Suprapubic skin (tissue), 4 donors: ENCODE data around the gene CPSF7. TPM values are rescaled to one million over a fixed set of nuclear protein-coding genes. Genes with fewer than 3 reads are reported as not detected.

Source experiments
- DNase-seq, 2 donors: peaks; one replicate each; pipeline ENCODE4 v3.0.0-alpha.2; 2019; ENCODE audit warnings: low spot score in 2 of 2
- H3K27ac ChIP-seq: fragments of 200-600 bp; sonication (generic); one replicate; pipeline ENCODE4 v1.5.1; 2019
- H3K27me3 ChIP-seq: fragments of 200-600 bp; sonication (generic); one replicate; pipeline ENCODE4 v1.5.1; 2019
- H3K36me3 ChIP-seq: fragments of 200-600 bp; sonication (generic); one replicate; pipeline ENCODE4 v1.5.1; 2019
- H3K4me1 ChIP-seq: fragments of 200-600 bp; sonication (generic); one replicate; pipeline ENCODE4 v1.5.1; 2019
- H3K4me3 ChIP-seq: fragments of 200-600 bp; sonication (generic); one replicate; pipeline ENCODE4 v1.5.1; 2019; ENCODE audit warnings: mild to moderate bottlenecking
- H3K9me3 ChIP-seq: fragments of 200-600 bp; sonication (generic); one replicate; pipeline ENCODE4 v1.5.1; 2019
- CTCF ChIP-seq, 2 donors: fragments of 200-600 bp in 1 of 2; fragments of 450-650 bp in 1 of 2; sonication (generic) in 1 of 2; IDR thresholded peaks; one replicate each; pipeline ENCODE4 v1.5.1; 2016 to 2019; ENCODE audit warnings: antibody characterized with exemption in 2 of 2, mild to moderate bottlenecking in 1 of 2, moderate library complexity in 1 of 2
- EP300 ChIP-seq: sonication (generic); formaldehyde crosslinking; IDR thresholded peaks from one replicate; pipeline ENCODE4 v1.6.1; 2017; ENCODE audit warnings: antibody characterized with exemption
- POLR2A ChIP-seq, 2 donors: fragments of 450-650 bp; IDR thresholded peaks; one replicate each; pipeline ENCODE4 v1.6.1; 2017; ENCODE audit warnings: antibody characterized with exemption in 2 of 2, mild to moderate bottlenecking in 2 of 2, moderate library complexity in 2 of 2
- POLR2AphosphoS5 ChIP-seq, 3 donors: sonication (generic); formaldehyde crosslinking; IDR thresholded peaks; one replicate each; pipeline ENCODE4 v1.6.1; 2017; ENCODE audit warnings: antibody characterized with exemption in 3 of 3
- WGBS: methylation state at CpG from one replicate; pipeline ENCODE4 v1.1.5; 2018; 5-methylcytosine and 5-hydroxymethylcytosine counted together
- total RNA-seq, 4 donors: library from RNA; depleted of rRNA; stranded (reverse); fragments of >200 nt; gene quantifications; one replicate each; pipeline ENCODE4 v1.1.0, GENCODE V29; 2016

The CPSF7 gene
- total RNA-seq, 4 donors from 2014 or later: 57.2 to 76.2 (median 70.7) TPM

DNA sequence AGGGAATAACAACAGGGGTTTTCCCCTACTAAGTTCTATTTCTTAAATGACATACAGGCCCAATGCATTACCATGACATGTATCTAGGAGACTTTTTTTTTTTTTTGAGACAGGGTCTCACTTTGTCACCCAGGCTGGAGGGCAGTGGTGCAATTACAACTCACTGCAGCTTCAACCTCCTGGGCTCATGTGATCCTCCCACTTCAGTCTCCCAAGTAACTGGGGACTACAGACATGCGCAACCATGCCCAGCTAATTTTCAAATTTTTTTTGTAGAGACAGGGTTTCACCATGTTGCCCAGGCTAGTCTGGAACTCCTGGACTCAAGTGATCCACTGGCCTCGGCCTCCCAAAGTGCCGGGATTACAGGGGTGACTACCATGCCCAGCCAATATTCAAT is 7.5 kb downstream of the CPSF7 start:
- Histone ChIP-seq H3K27ac (no peak overlapping the region), H3K36me3 (peaks cover 85% of the 10 kb centered on the region), H3K4me1 (peaks cover 10% of the 10 kb centered on the region), H3K27me3 (no peaks in the 10 kb centered on the region), H3K9me3 (no peaks in the 10 kb centered on the region), H3K4me3 (no peak overlapping the region)
- WGBS: 91% methylated on average over 3 of the region's 3 CpGs
- DNase-seq: no peak
- TF ChIP-seq CTCF (IDR thresholded peaks at IDR 0.05) (no peak), POLR2A (IDR thresholded peaks at IDR 0.05) (no peak), EP300 (no peak), POLR2AphosphoS5 (IDR thresholded peaks at IDR 0.05) (no peak)

GRCh38 chr11:61418136-61418535 is 11.6 kb downstream of the CPSF7 start:
- no peak overlapping the region for H3K4me3 ChIP-seq
- no peaks in the 10 kb centered on the region for H3K27me3 ChIP-seq
- no peaks in the 10 kb centered on the region for H3K9me3 ChIP-seq
- H3K36me3 ChIP-seq: peaks cover 88% of the 10 kb centered on the region
- peaks cover 4% of the 10 kb centered on the region for H3K4me1 ChIP-seq
- DNase-seq: no peak
- TF ChIP-seq CTCF (IDR thresholded peaks at IDR 0.05): no peak
- no peak for TF ChIP-seq EP300
- TF ChIP-seq POLR2AphosphoS5 (IDR thresholded peaks at IDR 0.05): no peak
- no peak for TF ChIP-seq POLR2A (IDR thresholded peaks at IDR 0.05)
- no peak overlapping the region for H3K27ac ChIP-seq

GRCh38 chr11:61417670-61418069 is 12.1 kb downstream of the CPSF7 start:
- DNase-seq: no peak
- Histone ChIP-seq H3K4me1 (peaks cover 4% of the 10 kb centered on the region), H3K36me3 (peaks cover 92% of the 10 kb centered on the region), H3K4me3 (no peak overlapping the region), H3K27me3 (no peaks in the 10 kb centered on the region), H3K9me3 (no peaks in the 10 kb centered on the region), H3K27ac (no peak overlapping the region)
- WGBS: 59% methylated on average over 2 of the region's 2 CpGs
- TF ChIP-seq POLR2AphosphoS5 (IDR thresholded peaks at IDR 0.05) (no peak), CTCF (IDR thresholded peaks at IDR 0.05) (no peak), EP300 (no peak), POLR2A (IDR thresholded peaks at IDR 0.05) (no peak)

GRCh38 chr11:61416941-61417340 is 12.8 kb downstream of the CPSF7 start:
- Histone ChIP-seq H3K4me3 (no peak overlapping the region), H3K27me3 (no peaks in the 10 kb centered on the region), H3K36me3 (peaks cover 96% of the 10 kb centered on the region), H3K27ac (no peak overlapping the region), H3K9me3 (no peaks in the 10 kb centered on the region), H3K4me1 (peaks cover 4% of the 10 kb centered on the region)
- 71% methylated on average over 3 of the region's 3 CpGs for WGBS
- no peak for TF ChIP-seq CTCF (IDR thresholded peaks at IDR 0.05)
- TF ChIP-seq POLR2AphosphoS5 (IDR thresholded peaks at IDR 0.05): no peak
- no peak for TF ChIP-seq EP300
- TF ChIP-seq POLR2A (IDR thresholded peaks at IDR 0.05): no peak
- no peak for DNase-seq

- no peak overlapping the region for H3K27ac ChIP-seq
- H3K9me3 ChIP-seq: no peaks in the 10 kb centered on the region
- H3K36me3 ChIP-seq: peaks cover 100% of the 10 kb centered on the region
- TF ChIP-seq CTCF (IDR thresholded peaks at IDR 0.05) (no peak), EP300 (no peak), POLR2AphosphoS5 (IDR thresholded peaks at IDR 0.05) (no peak), POLR2A (IDR thresholded peaks at IDR 0.05) (no peak)
- 95% methylated on average over 6 of the region's 6 CpGs for WGBS
- no peak for DNase-seq
- no peaks in the 10 kb centered on the region for H3K27me3 ChIP-seq
- H3K4me1 ChIP-seq: peaks cover 4% of the 10 kb centered on the region
- H3K4me3 ChIP-seq: no peak overlapping the region
These were observed 14.4 kb downstream of the CPSF7 start for GRCh38 chr11:61415381-61415780.
